Adipocyte (in vitro differentiated cells): ENCODE measurements around the gene IZUMO2.
"Not testable (repeated sequence)": the region's sequence is repeated elsewhere in the genome, so short reads cannot be mapped to it uniquely, and the experiment has no call there.

ENCODE experiments used
- DNase-seq: peaks from one replicate; pipeline ENCODE4 v3.0.0-alpha.2; 2015; ENCODE audit warnings: low read depth
- H3K27me3 ChIP-seq: replicated peaks from 2 replicates; pipeline ENCODE4 v1.7.0; 2013; ENCODE audit warnings: mild to moderate bottlenecking, low read length, moderate library complexity; ENCODE audit not compliant: control insufficient read depth, insufficient read depth
- H3K36me3 ChIP-seq: 2 replicates; pipeline ENCODE4 v1.7.0; 2013; ENCODE audit warnings: low read length, mild to moderate bottlenecking, moderate library complexity; ENCODE audit not compliant: control insufficient read depth, insufficient read depth, severe bottlenecking
- H3K4me1 ChIP-seq: 2 replicates; pipeline ENCODE4 v1.7.0; 2013; ENCODE audit warnings: mild to moderate bottlenecking, low read length, moderate library complexity; ENCODE audit not compliant: control insufficient read depth, insufficient read depth
- H3K4me3 ChIP-seq: 2 replicates; pipeline ENCODE4 v1.7.0; 2013; ENCODE audit warnings: mild to moderate bottlenecking, low read length, moderate library complexity
- H3K9ac ChIP-seq: 2 replicates; pipeline ENCODE4 v1.7.0; 2013; ENCODE audit warnings: mild to moderate bottlenecking, low read length, moderate library complexity
- H3K9me3 ChIP-seq: 2 replicates; pipeline ENCODE4 v1.7.0; 2013; ENCODE audit warnings: mild to moderate bottlenecking, low read length, moderate library complexity; ENCODE audit not compliant: control insufficient read depth

IZUMO2 gene

GRCh38 chr19:50134777-50135719, 28.0 kb downstream of the IZUMO2 start:
- not testable (repeated sequence) for H3K4me3 ChIP-seq, H3K4me1 ChIP-seq, H3K36me3 ChIP-seq, H3K27me3 ChIP-seq, H3K9ac ChIP-seq, DNase-seq, H3K9me3 ChIP-seq

- H3K27me3 ChIP-seq, DNase-seq, H3K9ac ChIP-seq, H3K36me3 ChIP-seq, H3K4me1 ChIP-seq, H3K9me3 ChIP-seq, H3K4me3 ChIP-seq: not testable (repeated sequence)
Observed at GRCh38 chr19:50133518-50134492, 29.3 kb downstream of the IZUMO2 start.

- H3K4me3 ChIP-seq, DNase-seq, H3K27me3 ChIP-seq, H3K9ac ChIP-seq, H3K36me3 ChIP-seq, H3K9me3 ChIP-seq, H3K4me1 ChIP-seq: not testable (repeated sequence)
Observed at GRCh38 chr19:50104012-50104411, 59.1 kb downstream of the IZUMO2 start.

DNA sequence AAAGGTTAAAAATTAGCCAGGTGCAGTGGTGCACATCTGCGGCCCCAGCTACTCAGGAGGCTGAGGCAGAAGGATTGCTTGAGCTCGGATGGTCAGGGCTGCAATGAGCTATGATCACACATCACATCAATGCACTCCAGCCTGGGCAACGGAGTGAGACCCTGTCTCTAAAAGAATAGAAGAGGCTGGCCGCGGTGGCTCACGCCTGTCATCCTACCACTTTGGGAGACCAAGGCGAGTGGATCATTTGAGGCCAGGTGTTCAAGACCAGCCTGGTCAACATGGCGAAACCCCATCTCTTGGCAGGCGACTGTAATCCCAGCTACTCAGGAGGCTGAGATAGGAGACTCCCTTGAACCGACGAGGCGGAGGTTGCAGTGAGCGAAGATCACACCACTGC, 59.7 kb downstream of the IZUMO2 start:
- H3K36me3 ChIP-seq, DNase-seq, H3K27me3 ChIP-seq, H3K9ac ChIP-seq, H3K4me1 ChIP-seq, H3K9me3 ChIP-seq, H3K4me3 ChIP-seq: not testable (repeated sequence)
